ENCODE results near the gene KIF4A.

KIF4A gene

DNA sequence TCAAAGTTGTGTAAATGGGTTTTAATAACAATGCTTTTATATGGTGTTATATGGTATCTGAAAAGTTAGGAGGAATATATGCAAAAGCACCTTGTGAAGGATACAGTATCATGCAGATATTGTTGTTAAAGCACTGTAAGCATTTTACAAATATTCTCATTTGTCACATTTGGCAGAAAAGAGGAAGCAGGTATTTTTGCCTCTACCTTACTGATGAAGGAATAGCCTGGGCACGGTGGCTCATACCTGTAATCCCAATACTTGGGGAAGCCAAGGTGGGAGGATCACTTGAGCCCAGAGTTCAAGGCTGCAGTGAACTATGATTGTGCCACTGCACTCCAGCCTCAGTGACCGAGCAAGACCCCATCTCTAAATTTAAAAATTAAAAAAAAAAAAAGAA is 121.0 kb downstream of the KIF4A start:
- DNase-seq, result no peak

DNA sequence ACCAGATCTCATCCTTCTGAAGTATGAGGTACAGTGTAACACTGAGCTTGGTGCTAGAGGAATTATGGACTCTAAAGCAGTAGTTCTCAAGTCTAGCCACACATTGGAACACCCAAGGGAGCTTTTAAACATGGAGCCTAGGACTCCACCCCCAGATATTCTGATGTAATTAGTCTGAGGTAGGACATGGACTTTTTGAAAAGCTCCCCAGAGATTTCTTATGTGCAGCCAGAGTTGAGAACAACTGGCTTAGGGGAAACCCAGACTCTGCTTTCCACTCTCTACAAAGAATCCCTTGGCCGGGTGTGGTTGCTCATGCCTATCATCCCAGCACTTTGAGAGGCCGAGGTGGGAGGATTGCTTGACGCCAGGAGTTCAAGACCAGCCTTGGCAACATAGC is 121.6 kb downstream of the KIF4A start:
- DNase-seq, result no peak

DNA sequence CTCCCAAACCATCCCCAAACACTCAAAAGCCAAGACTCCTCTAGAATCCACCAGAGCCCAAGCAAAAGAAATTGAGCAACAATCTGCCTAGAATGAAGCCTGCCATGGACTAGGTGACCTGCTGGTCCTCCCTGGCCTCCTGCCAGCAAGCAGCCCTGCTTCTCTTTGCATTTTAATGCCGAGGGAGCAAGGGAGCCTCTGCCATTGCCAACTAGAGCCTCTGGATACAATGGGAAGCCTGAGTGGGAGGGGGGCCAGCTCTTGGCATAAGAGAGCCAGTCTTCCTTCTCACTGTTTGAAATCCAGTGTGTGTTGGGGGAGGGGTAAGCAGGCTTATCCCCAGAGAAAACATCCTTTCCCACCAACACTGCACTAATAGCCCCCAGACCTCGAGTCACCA is 131.7 kb downstream of the KIF4A start:
- no peak for DNase-seq

DNA sequence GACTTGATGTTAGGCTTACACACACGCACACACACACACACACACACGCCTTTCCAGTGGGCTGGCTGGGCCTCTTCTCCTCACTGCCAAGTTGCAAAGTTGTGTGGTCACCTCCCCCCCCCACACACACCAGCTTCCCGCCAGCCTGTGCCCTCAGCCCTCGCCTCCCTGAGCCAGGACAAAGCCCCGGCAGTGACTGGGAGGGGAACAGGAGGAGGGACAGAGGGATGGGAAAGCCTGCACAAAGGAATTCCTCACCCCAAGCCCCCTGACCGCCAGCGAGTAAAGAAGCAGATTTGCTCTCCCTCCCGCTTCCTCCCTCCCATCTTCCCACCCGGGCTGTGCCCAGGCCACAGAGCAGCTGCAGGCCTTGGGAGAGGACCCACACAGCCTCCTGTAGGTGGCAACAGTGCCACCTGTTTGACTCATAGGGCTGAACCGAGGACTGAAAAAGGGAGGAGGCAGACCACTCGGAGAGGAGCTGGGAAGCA is 133.0 kb downstream of the KIF4A start, which contains the start of gene GDPD2:
TSS of gene GDPD2 (plus strand) at position 464 of the 491 bp plus-strand sequence. CDS start 1,671 bp downstream, outside the sequence.
- DNase-seq, result peak; percentile 26

DNA sequence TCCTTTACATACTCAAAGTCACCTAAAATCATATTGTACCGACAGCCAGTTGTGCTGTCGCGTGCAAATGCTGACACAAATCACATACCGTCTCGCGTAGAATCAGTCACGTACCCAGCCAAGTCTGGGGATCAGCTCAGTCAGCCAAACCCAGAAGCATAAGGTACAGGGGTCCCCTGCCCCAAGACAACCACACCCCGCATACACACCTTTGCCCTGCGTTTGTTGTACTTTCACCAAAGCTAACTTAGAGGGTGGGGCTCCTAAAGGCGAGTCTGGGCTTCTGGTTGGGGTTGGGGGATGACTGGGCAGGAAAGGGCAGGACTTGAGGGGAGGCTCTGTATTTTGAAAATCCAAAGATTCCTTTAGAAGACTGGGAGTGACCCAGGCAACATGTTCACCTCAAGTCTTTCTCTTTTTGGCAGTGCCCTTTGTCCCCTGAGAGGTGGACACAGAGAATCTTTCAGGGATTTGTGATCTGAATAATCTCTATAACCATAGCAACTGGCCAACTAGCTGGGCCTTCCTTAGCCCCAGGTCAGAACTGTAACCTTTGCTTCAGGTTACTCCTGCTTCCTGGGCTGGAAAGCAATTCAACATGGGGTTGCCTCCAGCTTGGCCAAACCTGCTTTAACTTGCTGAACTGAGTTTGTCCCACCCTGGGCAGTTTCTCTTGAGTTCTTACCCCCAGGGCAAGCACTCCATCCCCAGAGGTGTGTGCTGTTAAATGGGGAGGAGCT is 134.2 kb downstream of the KIF4A start:
- no peak for DNase-seq

DNA sequence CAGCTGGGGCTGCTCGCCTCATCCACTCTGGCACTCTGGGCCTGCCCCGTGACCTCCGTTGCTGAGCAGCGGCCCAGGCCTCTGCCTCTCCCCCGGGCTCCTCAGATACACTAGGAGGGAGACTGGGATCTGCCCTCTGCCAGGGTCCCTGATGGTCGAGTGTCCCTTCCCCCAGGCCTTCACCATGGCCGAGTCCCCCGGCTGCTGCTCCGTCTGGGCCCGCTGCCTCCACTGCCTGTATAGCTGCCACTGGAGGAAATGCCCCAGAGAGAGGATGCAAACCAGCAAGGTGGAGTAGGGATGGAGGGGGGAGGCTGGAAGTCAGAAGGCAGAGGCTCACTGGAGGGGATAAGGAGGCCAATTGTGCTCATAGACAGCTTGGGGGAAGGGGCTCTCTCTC is 134.9 kb downstream of the KIF4A start:
- DNase-seq, result no peak

DNA sequence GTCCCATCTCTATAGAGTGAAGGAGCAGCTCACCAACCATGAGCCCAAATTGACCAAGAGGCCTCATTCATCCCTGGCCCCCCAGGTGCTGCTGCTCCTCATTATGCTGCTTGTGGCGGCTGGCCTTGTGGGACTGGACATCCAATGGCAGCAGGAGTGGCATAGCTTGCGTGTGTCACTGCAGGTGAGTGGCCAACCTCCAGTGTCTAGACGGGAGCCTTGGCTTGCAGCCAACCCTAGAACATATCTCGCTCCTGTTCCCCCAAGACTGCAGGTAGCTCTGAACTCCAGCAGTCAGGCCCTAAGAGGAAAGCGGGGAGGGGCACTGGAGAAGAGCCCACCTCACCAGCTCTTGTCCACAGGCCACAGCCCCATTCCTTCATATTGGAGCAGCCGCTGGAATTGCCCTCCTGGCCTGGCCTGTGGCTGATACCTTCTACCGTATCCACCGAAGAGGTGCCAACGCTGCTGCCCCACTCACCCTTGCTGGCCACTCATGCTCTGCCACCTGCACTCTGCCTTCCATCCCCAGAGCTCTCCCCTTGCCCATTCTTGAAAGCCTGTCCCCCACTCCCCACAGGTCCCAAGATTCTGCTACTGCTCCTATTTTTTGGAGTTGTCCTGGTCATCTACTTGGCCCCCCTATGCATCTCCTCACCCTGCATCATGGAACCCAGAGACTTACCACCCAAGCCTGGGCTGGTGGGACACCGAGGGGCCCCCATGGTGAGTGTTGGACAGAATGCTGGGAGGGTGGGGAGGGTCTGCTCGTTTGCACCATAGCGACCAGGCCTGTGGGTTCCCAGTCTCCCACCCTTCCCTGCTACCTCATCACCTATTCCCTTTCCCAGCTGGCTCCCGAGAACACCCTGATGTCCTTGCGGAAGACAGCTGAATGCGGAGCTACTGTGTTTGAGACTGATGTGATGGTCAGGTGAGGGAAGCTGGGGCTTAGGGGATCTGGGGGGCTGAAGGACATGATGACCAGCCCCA is 136.7 kb downstream of the KIF4A start:
- DNase-seq, result no peak

DNA sequence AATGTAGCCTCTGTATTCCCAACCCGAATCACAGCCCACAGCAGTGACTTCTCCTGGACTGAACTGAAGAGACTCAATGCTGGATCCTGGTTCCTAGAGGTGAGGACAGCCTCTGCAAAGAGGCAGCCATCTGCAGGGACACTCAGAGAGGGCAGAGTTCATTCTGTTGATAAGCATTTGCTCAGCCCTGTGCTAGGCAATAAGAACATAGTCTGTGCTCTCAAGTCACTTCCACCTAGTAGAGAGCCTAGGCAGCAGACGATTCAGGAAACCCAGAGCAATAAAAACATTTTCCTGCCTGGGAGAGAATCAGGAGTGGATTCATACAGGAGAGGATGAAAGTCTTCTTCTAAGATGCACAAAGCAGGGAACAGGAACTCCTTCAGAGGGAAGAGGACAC is 137.5 kb downstream of the KIF4A start:
- DNase-seq, result no peak

DNA sequence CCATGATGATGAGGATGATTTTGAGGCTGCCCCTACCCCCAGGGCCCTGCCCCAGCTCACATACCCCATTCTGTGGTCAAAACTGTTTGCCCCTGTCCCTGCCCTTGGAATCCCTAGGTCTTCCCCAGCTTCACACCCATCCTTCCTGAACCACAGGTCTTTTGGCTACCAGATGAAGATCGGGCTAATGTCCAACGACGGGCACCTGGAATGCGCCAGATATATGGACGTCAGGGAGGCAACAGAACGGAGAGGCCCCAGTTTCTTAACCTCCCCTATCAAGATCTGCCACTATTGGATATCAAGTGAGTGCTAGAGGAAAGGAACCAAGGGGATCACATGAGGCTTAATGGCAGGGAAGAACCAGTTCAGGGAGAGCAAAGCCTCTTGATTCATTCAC is 139.9 kb downstream of the KIF4A start:
- no peak for DNase-seq

DNA sequence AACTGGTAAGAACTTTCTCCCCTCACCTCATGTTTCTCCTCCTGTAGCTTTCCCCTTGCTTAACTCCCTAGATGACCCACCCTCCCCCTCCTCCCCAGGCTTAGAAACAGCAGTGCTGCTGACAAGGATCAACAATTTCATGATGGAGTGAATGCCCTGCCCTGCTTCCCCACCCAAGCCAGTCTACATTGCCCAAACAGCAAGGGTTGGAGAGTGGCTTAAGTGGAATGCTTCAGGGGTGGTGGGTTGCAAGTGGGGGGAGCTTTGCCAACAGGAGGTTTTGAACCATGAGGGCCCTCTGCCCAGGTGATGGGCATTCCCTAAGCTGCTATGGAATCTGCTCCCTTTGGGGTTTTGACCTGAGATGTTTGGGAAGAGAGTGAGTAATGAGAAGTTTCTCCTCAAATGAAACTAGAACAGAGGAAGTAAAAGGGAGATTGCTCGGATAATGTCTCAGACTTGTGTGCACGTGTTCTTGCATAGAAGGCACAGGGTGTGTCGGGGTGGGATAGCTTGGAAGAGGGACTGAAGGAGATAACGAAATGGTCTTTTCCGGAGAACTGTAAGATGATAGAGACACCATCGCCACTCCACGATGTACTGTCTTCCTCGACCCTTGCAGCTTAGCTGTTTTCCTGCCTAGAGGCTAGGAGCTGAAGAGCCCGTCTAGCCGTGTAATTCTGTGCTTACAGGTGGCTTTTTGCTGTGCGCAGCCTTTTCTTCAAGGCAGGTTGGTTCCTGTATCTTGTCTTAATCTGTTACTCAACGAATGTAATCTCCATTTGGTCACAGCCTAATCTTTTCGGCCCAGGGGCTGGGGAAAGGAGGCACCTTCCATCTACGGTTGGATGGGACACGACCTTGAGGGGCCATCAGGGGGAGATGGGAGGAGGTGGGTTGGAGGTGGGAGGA is 143.3 kb downstream of the KIF4A start:
- no peak for DNase-seq

DNA sequence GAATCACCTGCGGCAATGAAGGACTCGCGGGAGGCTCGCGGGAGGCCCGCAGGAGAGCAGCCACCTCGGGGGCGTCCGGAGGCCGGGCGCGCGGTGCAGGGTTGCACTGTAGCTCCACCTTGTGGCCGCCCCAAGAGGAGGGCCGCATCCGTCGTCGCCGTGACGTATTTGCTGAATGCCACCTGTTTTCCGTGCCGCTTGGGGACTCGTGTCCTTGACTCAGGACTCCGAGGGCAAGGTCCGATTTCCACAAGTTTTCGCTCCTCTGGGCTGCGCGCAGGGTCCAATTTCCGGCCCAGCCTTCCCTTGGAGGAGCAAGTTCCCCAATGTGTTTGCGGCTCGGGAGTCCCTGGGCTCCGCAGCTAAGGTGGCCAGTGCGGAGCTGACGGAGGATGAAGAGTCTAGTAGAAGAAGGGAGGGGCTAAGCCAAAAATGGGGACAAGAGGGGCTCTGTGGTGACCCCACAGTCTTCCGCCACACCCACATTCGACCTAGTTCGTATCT is 144.0 kb downstream of the KIF4A start:
- peak; percentile 49 for DNase-seq

DNA sequence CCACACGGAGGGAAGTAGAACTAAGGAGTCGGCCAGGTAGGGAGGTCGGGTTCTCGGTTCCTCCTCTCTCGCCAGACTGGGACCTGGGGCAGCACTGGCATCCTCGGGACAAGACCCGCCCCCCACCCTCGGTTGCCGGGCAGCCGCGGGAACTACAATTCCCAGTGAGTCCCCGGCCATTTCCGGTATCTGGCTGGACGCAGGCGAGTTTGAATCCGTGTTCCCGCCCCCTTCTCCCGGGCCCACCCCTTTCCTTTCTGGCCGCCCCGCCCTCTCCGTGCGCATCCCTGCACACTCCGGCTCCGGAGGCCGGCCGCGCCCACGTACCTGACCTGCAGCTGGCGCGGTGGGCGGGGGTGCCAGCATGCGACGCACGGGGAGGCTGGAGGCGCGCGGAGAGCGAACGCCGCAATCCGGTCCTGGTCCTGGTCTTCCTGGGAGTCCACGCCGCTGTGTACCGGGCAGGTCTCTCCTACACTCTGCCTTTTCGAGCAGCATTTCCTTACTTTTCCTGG is 144.5 kb downstream of the KIF4A start:
- DNase-seq, result peak; percentile 87

DNA sequence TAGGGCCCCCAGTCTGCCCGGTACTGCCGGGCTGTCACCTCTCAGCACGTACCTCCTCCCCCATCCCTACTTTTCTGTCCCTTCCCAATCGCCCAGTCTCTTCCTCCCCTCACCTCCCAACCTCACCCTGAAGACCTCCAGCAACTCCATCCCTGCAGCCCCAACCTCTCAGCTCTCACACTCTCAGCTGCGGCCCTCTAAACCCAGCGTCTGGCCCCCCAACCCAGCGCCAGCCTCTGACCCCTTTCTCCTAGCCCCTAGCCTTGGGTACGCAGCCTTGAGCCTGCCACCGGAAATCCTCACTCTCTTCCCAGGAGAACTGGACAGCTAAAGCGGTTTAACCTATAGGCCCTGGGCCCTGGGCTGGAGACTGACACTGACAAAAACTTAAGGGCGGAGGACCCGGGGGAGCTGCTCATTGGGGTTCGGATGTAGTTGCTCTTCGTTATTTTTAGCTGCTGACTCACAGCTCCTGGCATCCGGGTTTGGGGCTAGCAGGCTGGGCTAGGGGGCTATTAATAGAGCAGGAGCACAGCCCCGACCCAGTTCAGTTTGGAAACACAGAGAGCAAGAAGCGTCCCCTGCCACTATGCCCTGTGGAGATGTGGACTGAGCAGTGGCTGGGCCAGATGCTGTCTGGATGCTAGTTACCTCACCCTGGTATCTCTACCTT is 145.1 kb downstream of the KIF4A start:
- no peak for DNase-seq

DNA sequence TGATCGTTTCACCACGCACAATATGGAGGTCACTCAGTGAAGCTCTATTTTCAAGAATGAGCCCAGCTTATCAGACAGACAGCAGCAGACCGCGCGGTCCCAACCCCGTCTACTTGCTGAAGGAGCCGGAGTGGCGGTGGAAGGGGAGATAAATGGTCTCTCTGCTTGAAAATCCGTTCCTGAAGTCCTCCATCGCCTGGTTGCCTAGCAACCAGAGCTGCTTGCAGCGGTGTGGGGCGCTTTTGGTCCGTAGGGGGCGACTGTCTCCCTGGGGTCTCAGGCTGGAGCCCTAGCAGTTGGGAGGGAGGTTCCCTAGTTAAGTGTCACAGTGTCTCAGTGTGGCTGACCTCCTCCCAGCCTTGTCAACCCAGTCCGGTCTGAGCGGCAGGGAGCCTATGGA is 146.4 kb downstream of the KIF4A start:
- no peak for DNase-seq

DNA sequence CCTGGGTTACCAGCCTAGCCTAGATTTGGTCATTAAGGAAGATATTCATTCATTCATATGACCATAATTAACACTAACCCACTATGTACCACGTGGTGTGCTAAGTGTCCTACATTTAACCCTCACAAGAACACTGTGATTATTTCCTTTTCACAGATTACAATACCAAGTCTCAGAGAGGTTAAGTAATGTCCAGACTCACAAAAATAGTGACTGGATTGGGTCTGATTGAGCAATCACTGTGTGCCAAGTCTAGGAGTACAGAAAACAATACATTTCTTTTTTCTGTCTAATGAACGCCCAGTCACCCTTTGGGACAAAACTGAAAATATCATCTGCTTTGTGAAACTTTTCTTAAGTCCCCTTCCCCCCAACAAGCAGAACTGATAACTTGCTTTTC is 147.1 kb downstream of the KIF4A start:
- no peak for DNase-seq

DNA sequence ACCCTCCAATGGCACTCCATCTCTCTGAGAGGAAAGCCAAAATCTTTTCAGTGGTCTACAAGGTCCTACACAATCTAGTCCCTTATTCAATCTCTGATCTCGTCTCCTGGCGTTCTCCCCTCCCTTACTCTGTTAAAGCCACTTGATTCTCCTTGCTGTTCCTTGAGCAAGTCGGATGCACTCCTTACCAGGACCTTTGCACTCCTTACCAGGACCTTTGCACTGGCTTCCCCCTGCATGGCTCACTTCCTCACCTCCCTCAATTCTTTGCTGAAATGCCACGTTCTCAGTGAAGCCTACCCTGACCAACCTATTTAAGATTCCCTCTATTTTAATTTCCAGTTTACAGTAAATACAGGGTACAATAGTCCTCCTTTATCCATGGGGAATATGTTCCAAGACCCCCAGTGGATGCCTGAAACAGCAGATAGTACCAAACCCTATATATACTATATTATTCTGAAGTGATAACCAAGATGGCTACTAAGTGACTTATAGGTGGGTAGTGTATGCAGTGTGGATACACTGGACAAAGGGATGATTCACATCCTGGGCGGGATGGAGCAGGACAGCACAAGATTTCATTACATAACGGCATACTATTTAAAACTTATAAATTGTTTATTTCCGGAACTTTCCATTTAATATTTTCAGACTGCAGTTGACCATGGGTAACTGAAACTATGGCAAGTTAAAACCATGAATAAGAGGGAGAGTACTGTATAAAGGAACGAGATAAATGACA is 148.2 kb downstream of the KIF4A start:
- no peak for DNase-seq

DNA sequence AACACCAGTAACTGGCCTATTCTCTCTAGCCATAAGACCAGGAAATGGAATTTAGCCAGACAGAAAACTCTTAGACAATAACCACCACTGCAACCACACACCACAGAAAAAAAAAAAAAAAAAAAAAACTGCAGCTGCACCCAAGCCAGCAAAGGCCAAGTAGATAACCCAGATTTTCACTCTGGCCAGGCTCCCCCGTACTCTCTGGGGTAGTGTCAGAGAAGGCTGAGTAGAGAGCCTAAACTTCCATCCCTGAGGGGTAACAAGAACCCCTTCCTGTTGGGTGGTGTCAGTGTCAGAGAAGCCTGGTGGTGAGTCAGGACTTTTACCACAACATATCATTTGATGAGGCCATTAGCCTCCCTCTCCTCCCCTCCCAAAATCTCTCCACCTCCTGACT is 149.1 kb downstream of the KIF4A start:
- DNase-seq, result no peak

DNA sequence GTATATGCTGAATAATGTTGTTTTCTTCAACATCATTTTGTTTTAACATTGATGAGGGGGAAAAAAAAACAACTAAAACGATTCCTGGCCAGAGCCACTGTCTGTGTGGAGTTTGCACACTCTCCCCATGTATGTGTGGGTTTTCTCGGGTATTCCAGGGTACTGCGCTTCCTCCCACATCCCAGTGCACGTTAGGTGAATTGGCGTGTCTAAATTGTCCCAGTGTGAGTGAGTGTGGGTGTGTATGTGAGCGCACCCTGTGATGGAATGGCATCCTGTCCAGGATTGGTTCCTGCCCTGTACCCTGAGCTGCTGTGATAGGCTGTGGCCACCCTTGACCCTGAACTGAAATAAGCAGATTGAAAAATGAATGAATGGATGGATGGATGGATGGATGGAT is 152.3 kb downstream of the KIF4A start:
- no peak for DNase-seq

DNA sequence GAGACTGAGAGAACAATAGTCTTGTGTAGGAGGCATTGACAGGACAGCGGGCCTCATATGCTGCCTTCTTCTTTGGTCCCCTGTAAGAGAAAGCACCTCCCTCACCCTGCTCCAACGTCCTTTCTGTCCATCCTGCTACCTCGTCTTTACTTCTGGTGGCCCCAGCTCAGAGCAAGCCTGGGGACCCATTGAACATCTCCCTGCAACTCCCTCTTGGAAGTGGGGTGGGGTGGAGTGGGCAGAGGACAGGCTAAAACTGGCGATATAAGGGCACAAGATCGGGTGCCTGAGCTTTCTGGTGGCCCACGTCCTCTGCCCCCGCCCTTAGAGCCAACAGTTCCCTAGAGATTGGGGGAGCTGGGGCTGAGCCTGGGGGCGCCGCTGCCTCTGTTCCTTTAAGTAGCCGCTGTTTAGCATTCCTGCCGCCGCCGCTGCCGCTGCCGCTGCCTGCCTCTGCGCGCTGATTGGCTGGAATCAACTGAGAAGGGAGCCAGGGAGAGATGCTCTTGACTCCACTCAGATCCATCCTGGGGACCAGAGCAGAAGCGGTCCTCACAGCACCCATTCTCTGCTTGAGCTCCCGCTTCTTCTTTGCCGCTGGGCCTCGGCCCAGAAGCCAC is 154.5 kb downstream of the KIF4A start, which contains the start of gene DLG3:
TSS of gene DLG3 (plus strand) at position 510 of the 620 bp plus-strand sequence. CDS start 367 bp downstream, outside the sequence.
- DNase-seq, result no peak
